Upper lobe of left lung (tissue), 4 donors: ENCODE results near the gene MYPOP.

Experiments
- CTCF ChIP-seq, 6 experiments: fragments of 450-650 bp in 4 of 6; fragments of 200-600 bp in 2 of 6; sonication (generic) in 2 of 6; IDR thresholded peaks; one replicate each; pipeline ENCODE4 v1.5.1; 2016 to 2019; ENCODE audit warnings: antibody characterized with exemption in 6 of 6
- EP300 ChIP-seq, 4 donors: sonication (generic); formaldehyde crosslinking; IDR thresholded peaks; one replicate each; pipeline ENCODE4 v1.5.1; 2017; ENCODE audit warnings: antibody characterized with exemption in 4 of 4, control low read depth in 2 of 4
- POLR2AphosphoS5 ChIP-seq, 2 donors: sonication (generic); formaldehyde crosslinking; IDR thresholded peaks; one replicate each; pipeline ENCODE4 v1.5.1; 2017; ENCODE audit warnings: antibody characterized with exemption in 2 of 2

- TF ChIP-seq CTCF (IDR thresholded peaks at IDR 0.05) (no peak), POLR2AphosphoS5 (IDR thresholded peaks at IDR 0.05) (no peak), EP300 (IDR thresholded peaks at IDR 0.05) (no peak)
These were observed 22.4 kb downstream of the MYPOP start for GRCh38 chr19:45879971-45880370.
